Measurements from ENCODE around the gene PKD1.
"Not testable (repeated sequence)": the region's sequence is repeated elsewhere in the genome, so short reads cannot be mapped to it uniquely, and the experiment has no call there.

PKD1 gene

DNA sequence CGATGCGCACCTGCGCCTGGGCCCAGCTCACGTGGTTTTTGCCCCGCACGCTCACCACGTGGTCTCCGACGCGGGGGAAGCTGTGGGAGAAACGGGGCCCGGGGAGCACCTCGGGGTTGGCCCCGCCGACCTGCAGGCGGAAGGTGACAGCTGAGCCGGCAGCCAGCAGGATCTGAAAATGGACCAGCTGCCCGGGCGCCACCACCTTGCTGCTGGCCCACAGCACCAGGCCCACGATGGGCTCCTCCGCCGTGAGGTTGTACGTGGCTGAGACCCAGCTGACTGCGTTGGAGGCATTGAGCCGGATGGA is 26.5 kb downstream of the PKD1 start:
- not testable (repeated sequence) for H3K27ac ChIP-seq (ENCODE audit: low read depth, low read length); H3K4me1 ChIP-seq (ENCODE audit: insufficient read depth, low read length); H3K9me3 ChIP-seq (ENCODE audit: low read length); H3K4me3 ChIP-seq (ENCODE audit: low read depth in 1 of 2, low read length in 2 of 2); H3K36me3 ChIP-seq (ENCODE audit: insufficient read depth, low read length); H3K27me3 ChIP-seq (ENCODE audit: control insufficient read depth in 1 of 2, insufficient read depth in 2 of 2, low read length in 2 of 2); H3K9ac ChIP-seq (ENCODE audit: low read length)

DNA sequence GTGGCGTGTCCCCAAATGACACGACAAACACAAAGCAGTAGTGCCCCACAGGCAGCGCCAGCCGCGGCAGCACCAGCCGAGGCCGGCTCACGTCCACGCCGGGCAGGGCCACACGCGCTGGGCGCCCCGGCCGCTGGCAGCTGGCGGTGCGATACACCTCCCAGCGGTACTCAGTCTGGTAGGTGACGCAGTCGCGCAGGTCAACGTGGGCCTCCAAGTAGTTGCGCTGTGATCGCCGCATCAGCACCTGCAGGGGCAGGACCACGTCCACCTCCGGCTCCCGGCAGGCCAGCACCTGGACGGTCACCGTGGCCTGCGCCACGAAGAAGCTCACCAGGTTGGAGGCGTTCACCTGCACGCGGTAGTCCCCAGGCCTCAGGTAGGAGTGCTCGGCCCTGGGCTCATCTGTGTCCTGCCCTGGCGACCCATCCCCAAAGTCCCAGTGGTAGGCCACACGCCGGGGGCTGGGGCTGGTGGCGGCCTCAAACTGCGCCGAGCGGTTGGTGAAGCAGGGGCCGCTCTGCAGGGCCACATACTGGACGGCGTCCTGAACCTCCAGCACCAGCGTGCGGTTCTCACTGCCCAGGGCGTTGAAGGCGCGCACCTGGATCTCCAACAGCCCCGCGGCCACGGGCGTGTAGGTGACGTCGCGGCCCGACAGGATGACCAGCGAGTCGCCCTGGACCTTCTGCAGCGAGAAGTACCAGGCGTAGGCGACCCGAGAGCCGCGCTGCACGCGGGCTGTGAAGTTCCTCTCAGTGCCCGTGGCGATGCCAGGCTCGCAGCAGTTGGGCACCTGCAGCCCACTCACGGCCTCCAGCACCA is 27.0 kb downstream of the PKD1 start:
- H3K9ac ChIP-seq (ENCODE audit: low read length); H3K4me3 ChIP-seq (ENCODE audit: low read depth in 1 of 2, low read length in 2 of 2); H3K36me3 ChIP-seq (ENCODE audit: insufficient read depth, low read length); H3K9me3 ChIP-seq (ENCODE audit: low read length); H3K27ac ChIP-seq (ENCODE audit: low read depth, low read length); H3K4me1 ChIP-seq (ENCODE audit: insufficient read depth, low read length); H3K27me3 ChIP-seq (ENCODE audit: control insufficient read depth in 1 of 2, insufficient read depth in 2 of 2, low read length in 2 of 2): not testable (repeated sequence)

DNA sequence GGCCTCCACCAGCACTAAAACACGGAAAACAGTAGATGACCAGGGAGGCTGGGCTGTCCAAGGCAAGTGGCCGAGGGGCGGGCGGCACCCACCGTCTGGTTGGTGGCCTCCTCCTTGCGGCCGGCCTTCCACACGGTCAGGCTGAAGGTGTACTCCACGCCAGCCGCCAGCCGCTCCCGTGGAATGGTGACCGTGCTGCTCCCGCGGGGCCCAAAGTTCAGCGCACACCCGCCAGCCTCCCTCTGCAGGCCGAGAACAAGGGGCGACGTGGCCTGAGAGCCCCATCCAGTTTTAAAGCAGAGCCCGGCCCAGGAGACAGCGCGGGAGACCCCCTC is 27.9 kb downstream of the PKD1 start:
- not testable (repeated sequence) for H3K4me3 ChIP-seq (ENCODE audit: low read depth in 1 of 2, low read length in 2 of 2); H3K27ac ChIP-seq (ENCODE audit: low read depth, low read length); H3K27me3 ChIP-seq (ENCODE audit: control insufficient read depth in 1 of 2, insufficient read depth in 2 of 2, low read length in 2 of 2); H3K9me3 ChIP-seq (ENCODE audit: low read length); H3K36me3 ChIP-seq (ENCODE audit: insufficient read depth, low read length); H3K9ac ChIP-seq (ENCODE audit: low read length); H3K4me1 ChIP-seq (ENCODE audit: insufficient read depth, low read length)

DNA sequence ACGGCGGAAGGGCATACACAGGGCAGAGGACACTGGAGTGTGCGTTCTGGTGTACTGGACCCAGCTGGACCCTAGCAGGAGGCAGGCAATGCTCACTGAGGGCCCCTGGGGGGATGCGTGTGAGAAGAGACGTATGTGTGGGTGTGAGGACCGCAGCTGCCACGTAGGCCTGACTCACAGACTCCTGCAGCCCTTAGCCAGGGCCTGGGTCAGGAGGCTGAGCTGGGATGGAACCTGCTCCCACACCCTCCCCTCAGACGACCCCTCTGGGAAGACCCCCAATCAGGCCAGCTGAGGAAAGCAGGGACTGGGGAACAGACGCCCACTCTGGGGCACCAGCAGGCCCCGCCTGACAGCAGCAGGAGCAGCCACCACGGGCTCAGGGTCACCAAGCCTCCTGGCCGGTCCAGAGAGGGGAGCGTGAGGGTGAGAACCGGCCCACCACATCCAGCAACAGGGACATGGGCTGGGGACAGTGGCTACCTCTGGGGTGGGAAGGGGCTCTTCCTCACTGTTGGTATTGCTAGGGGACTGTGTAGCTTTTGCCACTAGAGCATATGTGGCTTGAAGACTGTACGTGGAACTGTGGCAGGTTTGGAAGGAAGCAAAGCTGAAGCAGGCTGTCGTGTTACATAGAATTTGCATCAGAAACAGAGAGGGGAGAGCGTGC is 28.4 kb downstream of the PKD1 start:
- H3K4me3 ChIP-seq (ENCODE audit: low read depth in 1 of 2, low read length in 2 of 2); H3K9ac ChIP-seq (ENCODE audit: low read length); H3K27me3 ChIP-seq (ENCODE audit: control insufficient read depth in 1 of 2, insufficient read depth in 2 of 2, low read length in 2 of 2); H3K4me1 ChIP-seq (ENCODE audit: insufficient read depth, low read length); H3K9me3 ChIP-seq (ENCODE audit: low read length); H3K36me3 ChIP-seq (ENCODE audit: insufficient read depth, low read length); H3K27ac ChIP-seq (ENCODE audit: low read depth, low read length): not testable (repeated sequence)

DNA sequence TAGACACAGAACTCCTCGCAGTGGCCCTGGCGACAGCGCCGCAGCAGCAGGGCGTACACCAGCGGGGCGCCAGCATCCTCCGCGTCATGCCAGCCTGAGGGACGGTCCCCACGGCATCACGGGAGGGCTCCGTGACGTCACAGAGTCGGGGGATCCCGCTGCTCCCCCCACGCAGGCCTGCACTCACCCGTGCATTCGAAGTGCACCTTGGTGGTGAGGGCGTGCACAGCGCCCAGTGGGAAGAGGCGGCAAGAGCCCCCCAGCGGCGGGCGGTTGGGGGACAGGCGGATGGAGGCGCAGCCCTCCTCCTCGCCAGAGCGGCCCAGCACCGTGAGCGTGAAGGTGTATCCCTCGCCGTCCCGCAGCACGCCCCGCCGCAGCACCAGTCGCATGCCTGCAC is 29.5 kb downstream of the PKD1 start:
- not testable (repeated sequence) for H3K27me3 ChIP-seq (ENCODE audit: control insufficient read depth in 1 of 2, insufficient read depth in 2 of 2, low read length in 2 of 2); H3K27ac ChIP-seq (ENCODE audit: low read depth, low read length); H3K9ac ChIP-seq (ENCODE audit: low read length); H3K36me3 ChIP-seq (ENCODE audit: insufficient read depth, low read length); H3K4me3 ChIP-seq (ENCODE audit: low read depth in 1 of 2, low read length in 2 of 2); H3K9me3 ChIP-seq (ENCODE audit: low read length); H3K4me1 ChIP-seq (ENCODE audit: insufficient read depth, low read length)

DNA sequence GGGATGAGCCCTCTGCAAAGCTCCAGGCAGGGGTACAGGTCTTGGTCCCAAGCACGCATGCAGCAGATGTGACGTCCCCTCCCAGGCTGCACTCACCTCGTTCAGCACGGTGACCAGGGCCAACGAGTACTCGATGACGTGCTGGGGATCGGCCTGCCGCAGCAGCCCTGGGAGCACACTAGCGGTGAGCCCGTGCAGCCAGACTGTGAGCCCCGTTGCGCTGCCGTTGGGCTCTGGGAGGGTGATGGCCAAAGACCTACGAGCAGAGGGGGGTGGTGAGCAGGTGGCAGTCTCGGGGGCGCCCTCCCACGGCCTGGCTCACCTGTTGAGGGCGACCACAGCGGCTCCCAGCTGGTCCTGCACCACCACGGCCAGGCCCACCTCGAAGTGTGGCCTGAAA is 29.9 kb downstream of the PKD1 start:
- H3K36me3 ChIP-seq (ENCODE audit: insufficient read depth, low read length), result not testable (repeated sequence)

DNA sequence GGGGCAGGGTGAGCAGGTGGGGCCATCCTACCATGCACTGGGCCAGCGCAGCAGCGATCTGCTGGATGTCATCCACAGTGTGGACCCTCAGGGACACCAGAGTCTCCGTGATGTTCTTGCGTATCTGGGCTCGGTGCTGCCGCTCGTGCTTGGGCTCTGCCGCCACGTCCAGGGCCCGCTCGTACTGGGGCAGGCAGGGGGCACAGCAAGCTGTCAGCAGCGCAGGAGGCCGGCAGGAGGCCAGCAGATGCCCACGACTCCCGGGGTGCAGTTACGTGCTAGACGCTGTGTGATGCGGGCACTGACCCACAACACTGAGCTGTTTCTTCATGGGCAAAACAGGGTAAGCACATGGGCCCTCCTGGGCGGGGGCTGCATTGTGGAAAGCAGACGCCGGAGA is 30.4 kb downstream of the PKD1 start:
- not testable (repeated sequence) for H3K36me3 ChIP-seq (ENCODE audit: insufficient read depth, low read length); H3K4me3 ChIP-seq (ENCODE audit: low read depth in 1 of 2, low read length in 2 of 2); H3K9me3 ChIP-seq (ENCODE audit: low read length); H3K9ac ChIP-seq (ENCODE audit: low read length); H3K27me3 ChIP-seq (ENCODE audit: control insufficient read depth in 1 of 2, insufficient read depth in 2 of 2, low read length in 2 of 2); H3K4me1 ChIP-seq (ENCODE audit: insufficient read depth, low read length); H3K27ac ChIP-seq (ENCODE audit: low read depth, low read length)

More for the DNA sequence above, 29.9 kb downstream of the PKD1 start:
- H3K9me3 ChIP-seq (ENCODE audit: low read length); H3K4me3 ChIP-seq (ENCODE audit: low read depth in 1 of 2, low read length in 2 of 2); H3K9ac ChIP-seq (ENCODE audit: low read length); H3K27ac ChIP-seq (ENCODE audit: low read depth, low read length); H3K27me3 ChIP-seq (ENCODE audit: control insufficient read depth in 1 of 2, insufficient read depth in 2 of 2, low read length in 2 of 2); H3K4me1 ChIP-seq (ENCODE audit: insufficient read depth, low read length): not testable (repeated sequence)

DNA sequence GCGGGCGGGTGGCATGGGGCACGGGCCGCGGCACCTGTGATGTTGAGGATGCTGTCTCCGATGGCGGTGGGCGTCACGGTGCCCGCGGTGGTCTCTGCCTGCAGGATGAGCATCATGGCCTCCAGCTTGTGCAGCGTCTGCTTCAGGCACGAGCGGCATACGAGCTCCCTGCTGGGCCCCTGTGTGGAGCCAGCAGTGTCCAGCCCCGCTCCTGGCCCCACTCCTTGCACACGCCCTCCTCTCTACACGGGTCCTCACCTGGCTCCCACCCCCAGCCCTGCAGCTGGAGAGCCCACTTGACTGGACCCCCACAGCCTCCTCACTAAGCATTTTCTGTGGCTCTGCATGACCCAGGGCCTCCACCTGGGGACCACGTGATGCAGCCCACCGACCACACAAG is 31.2 kb downstream of the PKD1 start:
- H3K9ac ChIP-seq (ENCODE audit: low read length); H3K36me3 ChIP-seq (ENCODE audit: insufficient read depth, low read length); H3K27me3 ChIP-seq (ENCODE audit: control insufficient read depth in 1 of 2, insufficient read depth in 2 of 2, low read length in 2 of 2); H3K27ac ChIP-seq (ENCODE audit: low read depth, low read length); H3K4me3 ChIP-seq (ENCODE audit: low read depth in 1 of 2, low read length in 2 of 2); H3K4me1 ChIP-seq (ENCODE audit: insufficient read depth, low read length); H3K9me3 ChIP-seq (ENCODE audit: low read length): not testable (repeated sequence)

DNA sequence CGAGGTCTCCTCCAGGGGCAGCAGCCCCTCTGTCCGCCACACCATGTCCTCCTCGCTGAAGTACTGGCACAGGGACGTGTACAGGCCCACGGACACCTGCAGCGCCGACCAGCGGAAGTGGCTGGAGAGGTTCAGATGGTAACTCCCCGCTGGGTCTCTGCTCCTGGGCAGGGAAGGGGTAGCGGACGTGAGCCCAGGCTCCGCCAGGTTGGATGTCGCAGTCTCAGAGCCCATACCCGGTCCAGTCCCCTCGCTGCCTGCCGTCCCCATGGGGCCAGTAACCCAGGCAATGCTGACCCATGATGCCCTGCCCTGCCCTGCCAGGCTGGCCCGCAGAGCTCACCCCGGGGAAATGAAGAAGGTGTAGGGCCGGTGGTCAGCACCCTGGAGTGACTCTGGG is 33.2 kb downstream of the PKD1 start:
- no peaks in the 10 kb centered on the region for H3K9me3 ChIP-seq (ENCODE audit: low read length)
- H3K27ac ChIP-seq (ENCODE audit: low read depth, low read length), result no peak overlapping the region
- H3K4me1 ChIP-seq (ENCODE audit: insufficient read depth, low read length), result no peaks in the 10 kb centered on the region
- no peak overlapping the region for H3K4me3 ChIP-seq (ENCODE audit: low read depth in 1 of 2, low read length in 2 of 2)
- H3K36me3 ChIP-seq (ENCODE audit: insufficient read depth, low read length), result peaks cover 8% of the 10 kb centered on the region
- no peak overlapping the region for H3K9ac ChIP-seq (ENCODE audit: low read length)
- H3K27me3 ChIP-seq (ENCODE audit: control insufficient read depth in 1 of 2, insufficient read depth in 2 of 2, low read length in 2 of 2), result no peaks in the 10 kb centered on the region

DNA sequence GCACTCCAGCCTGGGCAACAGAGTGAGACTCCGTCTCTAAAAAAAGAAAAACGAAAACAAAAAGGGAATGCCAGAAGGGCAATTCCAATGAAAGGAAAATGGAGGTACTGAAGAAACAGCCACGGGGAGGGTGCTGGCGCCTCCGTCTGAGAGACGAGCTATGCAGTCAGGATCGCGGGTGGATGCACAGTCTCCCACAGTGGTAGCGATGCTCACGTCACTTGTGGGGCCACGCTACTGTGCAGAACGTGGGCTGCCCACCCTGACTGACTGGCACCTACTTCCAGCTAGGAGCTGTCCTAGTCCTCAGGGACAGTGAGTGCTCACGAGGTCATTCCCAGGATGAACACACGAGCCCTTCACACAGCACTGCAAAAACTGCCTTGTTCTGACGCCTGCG is 34.1 kb downstream of the PKD1 start:
- H3K36me3 ChIP-seq (ENCODE audit: insufficient read depth, low read length); H3K27me3 ChIP-seq (ENCODE audit: control insufficient read depth in 1 of 2, insufficient read depth in 2 of 2, low read length in 2 of 2); H3K4me1 ChIP-seq (ENCODE audit: insufficient read depth, low read length); H3K9me3 ChIP-seq (ENCODE audit: low read length); H3K4me3 ChIP-seq (ENCODE audit: low read depth in 1 of 2, low read length in 2 of 2); H3K27ac ChIP-seq (ENCODE audit: low read depth, low read length); H3K9ac ChIP-seq (ENCODE audit: low read length): not testable (repeated sequence)

DNA sequence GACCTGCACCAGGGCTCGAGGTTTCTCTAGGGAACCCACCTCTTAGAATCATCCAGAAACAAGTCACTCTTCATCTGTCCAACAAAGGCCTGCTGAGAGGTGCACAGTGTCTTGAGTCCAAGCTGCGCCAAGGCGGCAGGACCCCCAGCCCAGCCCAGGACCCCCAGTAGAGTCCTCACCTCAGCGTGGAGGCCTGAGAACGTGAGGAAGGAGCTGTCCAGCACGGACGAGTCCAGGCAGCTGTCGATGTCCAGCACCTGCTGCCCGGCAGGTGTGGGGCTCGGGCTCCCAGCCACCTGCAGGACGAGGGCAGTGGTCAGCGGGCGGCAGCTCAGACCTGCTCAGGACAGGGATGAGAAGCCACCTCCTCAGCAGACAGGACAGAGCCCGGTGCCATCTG is 38.0 kb downstream of the PKD1 start:
- not testable (repeated sequence) for H3K27me3 ChIP-seq (ENCODE audit: control insufficient read depth in 1 of 2, insufficient read depth in 2 of 2, low read length in 2 of 2); H3K27ac ChIP-seq (ENCODE audit: low read depth, low read length); H3K9ac ChIP-seq (ENCODE audit: low read length); H3K4me1 ChIP-seq (ENCODE audit: insufficient read depth, low read length); H3K4me3 ChIP-seq (ENCODE audit: low read depth in 1 of 2, low read length in 2 of 2); H3K9me3 ChIP-seq (ENCODE audit: low read length)
- peaks cover 38% of the 10 kb centered on the region for H3K36me3 ChIP-seq (ENCODE audit: insufficient read depth, low read length)

DNA sequence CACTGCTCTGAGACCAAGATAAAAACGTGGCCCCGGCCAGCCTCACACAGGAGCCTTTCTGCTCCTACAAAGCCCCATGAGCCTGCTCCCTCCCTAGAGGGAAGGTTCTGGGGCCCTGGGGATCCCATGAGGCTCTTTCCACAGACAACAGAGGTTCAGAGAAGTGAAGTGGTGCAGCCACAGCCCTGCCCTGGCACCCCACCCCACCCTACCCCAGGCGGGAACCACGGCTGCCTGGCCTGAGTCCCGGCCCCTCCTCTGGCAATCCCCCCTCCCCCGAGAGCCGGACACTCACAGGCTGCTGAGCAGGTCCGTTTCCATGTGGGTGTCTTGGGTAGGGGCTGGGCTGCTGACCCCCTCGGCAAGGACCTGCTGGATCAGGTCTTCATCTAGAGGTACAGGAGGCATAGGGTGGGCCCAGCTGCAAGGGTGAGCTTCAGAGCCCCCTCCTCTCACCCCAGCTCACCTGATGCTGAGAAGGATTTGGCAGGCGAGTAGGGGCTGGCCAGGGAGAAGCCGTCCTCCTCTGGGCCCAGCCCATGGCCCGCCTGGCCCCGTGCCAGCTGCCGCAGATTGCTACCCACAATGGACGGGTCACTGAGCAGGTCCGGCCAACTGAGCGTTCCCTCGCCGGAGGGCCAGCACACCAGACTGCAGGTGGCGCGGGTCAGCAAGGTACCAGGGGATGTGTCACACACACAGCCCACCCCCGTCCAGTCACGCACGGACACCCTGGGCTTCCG is 38.7 kb downstream of the PKD1 start:
- Histone ChIP-seq H3K4me3 (ENCODE audit: low read depth in 1 of 2, low read length in 2 of 2) (no peak overlapping the region), H3K27ac (ENCODE audit: low read depth, low read length) (no peak overlapping the region), H3K9me3 (ENCODE audit: low read length) (no peaks in the 10 kb centered on the region), H3K36me3 (ENCODE audit: insufficient read depth, low read length) (peaks cover 45% of the 10 kb centered on the region), H3K4me1 (ENCODE audit: insufficient read depth, low read length) (peaks cover 9% of the 10 kb centered on the region), H3K27me3 (ENCODE audit: control insufficient read depth in 1 of 2, insufficient read depth in 2 of 2, low read length in 2 of 2) (no peaks in the 10 kb centered on the region), H3K9ac (ENCODE audit: low read length) (no peak overlapping the region)

Data from muscle layer of colon (tissue), 2 donors.